HEK293T (cell line): ENCODE results near the gene PELI3.
A peak's percentile ranks its signal among the peaks of the same experiment; 100 is the strongest.

Experiments
- CTCF ChIA-PET: fragments of 350-600 bp; formaldehyde crosslinking; extraction: SDS; loops from one replicate; lab custom pipeline; 2021; ENCODE audit warnings: antibody characterized with exemption, inconsistent platforms; lab: Yijun Ruan, JAX
- POLR2A ChIA-PET: fragments of 350-600 bp; formaldehyde crosslinking; extraction: SDS; loops from one replicate; lab custom pipeline; 2020; ENCODE audit warnings: antibody characterized with exemption, inconsistent platforms; lab: Yijun Ruan, JAX
- DNase-seq: peaks from one replicate; pipeline ENCODE4 v3.0.0; 2012; ENCODE audit warnings: mixed read lengths; ENCODE audit errors: extremely low spot score
- ARNT ChIP-seq: fragments of 450-650 bp; IDR thresholded peaks from 2 replicates; pipeline ENCODE4 v1.6.1; 2017; ENCODE audit warnings: mild to moderate bottlenecking
- BHLHE40 ChIP-seq: fragments of 450-650 bp; IDR thresholded peaks from 2 replicates; pipeline ENCODE4 v1.6.1; 2016; ENCODE audit warnings: mild to moderate bottlenecking, moderate library complexity, borderline replicate concordance
- CTBP1 ChIP-seq: fragments of 450-650 bp; IDR thresholded peaks from 2 replicates; pipeline ENCODE4 v1.6.1; 2016; ENCODE audit warnings: borderline replicate concordance
- ELF4 ChIP-seq: fragments of 450-650 bp; IDR thresholded peaks from 2 replicates; pipeline ENCODE4 v1.6.1; 2017; ENCODE audit warnings: antibody characterized with exemption
- FOXA1 ChIP-seq: fragments of 450-650 bp; IDR thresholded peaks from 2 replicates; pipeline ENCODE4 v1.6.1; 2016; ENCODE audit warnings: mild to moderate bottlenecking
- FOXK2 ChIP-seq: fragments of 450-650 bp; IDR thresholded peaks from 2 replicates; pipeline ENCODE4 v1.6.1; 2016; ENCODE audit warnings: mild to moderate bottlenecking
- FOXM1 ChIP-seq: fragments of 450-650 bp; IDR thresholded peaks from 2 replicates; pipeline ENCODE4 v1.6.1; 2017; ENCODE audit warnings: mild to moderate bottlenecking, borderline replicate concordance
- HDGF ChIP-seq: fragments of 450-650 bp; IDR thresholded peaks from 2 replicates; pipeline ENCODE4 v1.6.1; 2017; ENCODE audit warnings: antibody characterized with exemption, borderline replicate concordance
- L3MBTL2 ChIP-seq: fragments of 450-650 bp; conservative IDR thresholded peaks from 2 replicates; pipeline ENCODE4 v1.6.1; 2016; ENCODE audit warnings: mild to moderate bottlenecking
- LEF1 ChIP-seq: fragments of 450-650 bp; IDR thresholded peaks from 2 replicates; pipeline ENCODE4 v1.6.1; 2017; ENCODE audit warnings: mild to moderate bottlenecking, borderline replicate concordance
- NFRKB ChIP-seq: fragments of 450-650 bp; IDR thresholded peaks from 2 replicates; pipeline ENCODE4 v1.6.1; 2016; ENCODE audit warnings: mild to moderate bottlenecking, moderate library complexity
- SP1 ChIP-seq: fragments of 450-650 bp; IDR thresholded peaks from 2 replicates; pipeline ENCODE4 v1.6.1; 2017
- SUZ12 ChIP-seq: fragments of 450-650 bp; IDR thresholded peaks from 2 replicates; pipeline ENCODE4 v1.6.1; 2016; ENCODE audit warnings: mild to moderate bottlenecking
- TARDBP ChIP-seq: fragments of 450-650 bp; IDR thresholded peaks from 2 replicates; pipeline ENCODE4 v1.6.1; 2016
- ZNF384 ChIP-seq: fragments of 450-650 bp; IDR thresholded peaks from 2 replicates; pipeline ENCODE4 v1.6.1; 2016
- TF ChIP-seq, protein P1 (sequence below): fragments of 450-650 bp; IDR thresholded peaks from 2 replicates; pipeline ENCODE4 v1.6.1; 2016

PELI3 gene

DNA sequence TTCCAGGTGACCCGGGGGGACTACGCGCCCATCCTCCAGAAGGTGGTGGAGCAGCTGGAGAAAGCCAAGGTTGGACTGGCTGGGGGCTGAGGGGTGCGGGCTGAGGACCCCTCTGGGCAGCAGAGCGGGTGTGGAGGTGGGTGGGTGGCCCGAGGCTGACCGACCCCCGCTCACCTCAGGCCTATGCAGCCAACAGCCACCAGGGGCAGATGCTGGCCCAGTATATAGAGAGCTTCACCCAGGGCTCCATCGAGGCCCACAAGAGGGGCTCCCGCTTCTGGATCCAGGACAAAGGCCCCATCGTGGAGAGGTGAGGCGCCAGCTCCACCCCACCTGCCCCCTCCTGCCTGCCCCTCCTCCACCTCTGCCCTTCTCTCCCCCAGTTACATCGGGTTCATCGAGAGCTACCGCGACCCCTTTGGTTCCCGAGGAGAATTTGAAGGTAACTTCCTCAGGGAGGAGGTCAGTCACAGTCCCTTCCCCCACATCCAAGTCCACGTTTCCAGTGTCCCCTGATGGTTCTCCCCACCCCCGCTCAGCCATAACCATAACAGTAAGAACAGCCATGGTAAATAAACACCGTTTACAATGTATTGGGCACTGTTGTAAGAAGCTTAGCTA lies 24.7 kb downstream of the PELI3 start:
- ChIA-PET POLR2A (interaction anchor here (0.9 to 2.6 kb wide), 2 partner anchors 11 to 25 kb away, joined by 3 to 9 read pairs; partner anchors contain the start of genes DPP3 and PELI3), CTCF (interaction anchor here (1.0 to 1.9 kb wide), 5 partner anchors 11 to 105 kb away, joined by 3 to 15 read pairs (median 5); partner anchors contain the start of genes BBS1 and DPP3)
- TF ChIP-seq BHLHE40 (no peak), ZNF384 (no peak), FOXA1 (no peak), NFRKB (no peak), L3MBTL2 (no peak), FOXM1 (no peak), TARDBP (no peak), ELF4 (no peak), SUZ12 (no peak), ARNT (no peak), HDGF (no peak), CTBP1 (no peak)
- peak; percentile 58 for DNase-seq

DNA sequence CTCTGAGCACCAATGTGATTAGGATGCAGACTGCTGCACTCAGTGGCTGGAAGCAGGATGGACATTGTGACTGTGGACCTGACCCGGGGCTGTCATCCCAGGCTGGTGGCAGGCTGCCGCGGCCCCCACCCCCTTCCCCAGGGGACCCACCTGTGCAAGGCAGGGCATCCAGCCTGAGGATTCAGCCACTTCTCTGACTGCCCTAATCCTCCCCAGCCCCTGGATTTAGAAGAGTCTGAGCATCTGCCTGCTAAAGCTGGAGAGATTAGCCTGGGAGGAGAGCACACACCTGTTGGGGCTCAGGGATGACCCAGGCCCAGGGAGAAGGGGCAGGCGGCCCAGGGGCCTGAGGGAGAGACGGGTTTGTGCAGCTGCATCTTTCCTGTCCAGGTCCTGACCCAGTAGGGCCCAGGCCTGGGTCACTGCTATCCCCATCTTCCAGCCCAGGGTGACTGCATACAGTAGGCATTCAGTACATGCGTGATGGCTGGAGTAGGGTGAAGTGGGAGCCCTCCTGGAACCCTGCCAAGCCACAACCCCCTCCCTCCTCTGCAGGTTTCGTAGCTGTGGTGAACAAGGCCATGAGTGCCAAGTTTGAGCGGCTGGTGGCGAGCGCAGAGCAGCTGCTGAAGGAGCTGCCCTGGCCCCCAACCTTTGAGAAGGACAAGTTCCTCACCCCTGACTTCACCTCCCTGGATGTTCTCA lies 25.6 kb downstream of the PELI3 start:
- no peak for DNase-seq
- POLR2A ChIA-PET, result interaction anchor here (2.6 kb wide), 1 partner anchor 12 kb away, joined by 9 read pairs; the partner anchor contains the start of gene DPP3
- TF ChIP-seq ELF4, result no peak
- no peak for TF ChIP-seq BHLHE40
- TF ChIP-seq NFRKB, result no peak
- TF ChIP-seq TARDBP, result no peak
- TF ChIP-seq CTBP1, result no peak
- TF ChIP-seq LEF1, result no peak
- no peak for TF ChIP-seq SP1
- no peak for TF ChIP-seq ARNT
- CTCF ChIA-PET, result interaction anchor here (1.0 to 1.9 kb wide), 4 partner anchors 12 to 106 kb away, joined by 3 to 15 read pairs (median 6); partner anchors contain the start of genes BBS1 and DPP3

DNA sequence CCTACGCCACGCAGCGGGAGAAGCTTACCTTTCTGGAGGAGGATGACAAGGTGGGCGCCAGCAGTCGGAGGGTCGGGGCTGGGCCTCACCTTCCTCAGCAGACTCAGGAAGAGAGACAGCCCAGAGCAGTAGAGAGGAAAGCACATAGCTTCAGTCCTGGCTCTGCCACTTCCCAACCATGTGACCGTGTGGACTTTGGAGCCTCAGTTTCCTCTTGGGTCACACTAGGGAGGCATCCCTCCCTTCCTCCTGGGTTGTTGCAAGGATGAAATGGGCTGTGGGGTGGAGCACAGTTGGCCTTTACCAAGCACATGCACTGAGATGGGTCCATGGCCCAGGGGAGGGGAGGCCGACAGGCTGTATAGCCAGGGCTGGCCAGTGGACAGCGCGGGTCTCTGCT lies 26.4 kb downstream of the PELI3 start:
- ChIA-PET POLR2A (interaction anchor here (2.6 kb wide), 1 partner anchor 13 kb away, joined by 9 read pairs; the partner anchor contains the start of gene DPP3), CTCF (interaction anchor here (0.7 to 0.9 kb wide), 2 partner anchors 69 to 75 kb away, joined by 3 read pairs; no protein-coding TSS in a partner anchor)
- DNase-seq, result no peak
- TF ChIP-seq ELF4, result no peak
- no peak for TF ChIP-seq TARDBP
- TF ChIP-seq CTBP1, result no peak
- no peak for TF ChIP-seq FOXA1
- no peak for TF ChIP-seq L3MBTL2
- no peak for TF ChIP-seq LEF1

DNA sequence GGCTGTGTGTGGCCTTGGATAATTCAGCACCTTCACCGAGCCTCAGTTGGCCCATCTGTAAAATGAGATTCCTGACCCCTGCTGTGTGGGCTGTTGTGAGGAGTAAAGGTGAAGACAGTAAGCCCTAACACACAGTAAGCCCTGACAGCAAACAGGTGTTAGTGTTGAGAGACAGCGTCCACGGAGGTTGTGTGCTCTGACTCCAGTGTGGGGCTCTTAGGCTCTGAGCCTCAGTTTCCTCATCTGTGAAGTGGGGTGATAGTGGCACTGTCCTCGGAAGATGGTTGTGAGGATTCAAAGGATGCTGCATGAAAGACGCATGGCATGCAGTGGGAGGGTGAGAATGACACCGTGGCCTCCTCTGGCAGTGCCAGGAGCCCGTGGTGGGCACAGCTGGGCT lies 27.8 kb downstream of the PELI3 start:
- ChIA-PET CTCF (no interaction called here), POLR2A (no interaction called here)
- TF ChIP-seq, protein P1, sequence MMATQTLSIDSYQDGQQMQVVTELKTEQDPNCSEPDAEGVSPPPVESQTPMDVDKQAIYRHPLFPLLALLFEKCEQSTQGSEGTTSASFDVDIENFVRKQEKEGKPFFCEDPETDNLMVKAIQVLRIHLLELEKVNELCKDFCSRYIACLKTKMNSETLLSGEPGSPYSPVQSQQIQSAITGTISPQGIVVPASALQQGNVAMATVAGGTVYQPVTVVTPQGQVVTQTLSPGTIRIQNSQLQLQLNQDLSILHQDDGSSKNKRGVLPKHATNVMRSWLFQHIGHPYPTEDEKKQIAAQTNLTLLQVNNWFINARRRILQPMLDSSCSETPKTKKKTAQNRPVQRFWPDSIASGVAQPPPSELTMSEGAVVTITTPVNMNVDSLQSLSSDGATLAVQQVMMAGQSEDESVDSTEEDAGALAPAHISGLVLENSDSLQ, result no peak
- no peak for TF ChIP-seq BHLHE40
- no peak for TF ChIP-seq ARNT
- TF ChIP-seq SP1, result no peak
- TF ChIP-seq L3MBTL2, result no peak
- TF ChIP-seq CTBP1, result no peak
- no peak for TF ChIP-seq FOXK2
- no peak for TF ChIP-seq HDGF
- no peak for DNase-seq

DNA sequence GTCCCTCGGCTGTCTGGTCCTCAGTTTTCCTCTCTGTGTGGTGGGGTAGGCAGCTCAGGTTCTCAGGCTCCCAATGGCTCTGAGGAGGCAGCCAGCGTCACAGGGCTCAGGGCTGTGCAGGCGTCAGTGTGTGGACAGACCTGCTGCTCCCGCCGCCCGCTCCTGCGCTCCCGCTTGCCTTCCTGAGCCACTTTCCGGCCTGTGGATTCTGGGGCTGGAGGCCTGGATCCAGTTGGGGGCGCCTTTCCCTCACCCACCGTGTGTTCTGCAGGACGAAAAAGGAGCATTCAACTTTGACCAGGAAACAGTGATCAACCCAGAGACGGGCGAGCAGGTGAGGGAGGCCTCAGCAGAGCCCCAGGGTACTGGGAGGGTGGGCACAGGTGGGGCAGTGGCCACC lies 28.2 kb downstream of the PELI3 start:
- ChIA-PET POLR2A (no interaction called here), CTCF (no interaction called here)
- DNase-seq, result no peak
- TF ChIP-seq FOXM1, result no peak
- TF ChIP-seq HDGF, result no peak
- no peak for TF ChIP-seq FOXA1
- no peak for TF ChIP-seq NFRKB
- TF ChIP-seq L3MBTL2, result no peak
- TF ChIP-seq, protein P1, result no peak
- no peak for TF ChIP-seq BHLHE40
- no peak for TF ChIP-seq TARDBP
- TF ChIP-seq SUZ12, result no peak
- TF ChIP-seq CTBP1, result no peak
- TF ChIP-seq LEF1, result no peak
- TF ChIP-seq ELF4, result no peak
- no peak for TF ChIP-seq FOXK2
- no peak for TF ChIP-seq ZNF384
- no peak for TF ChIP-seq SP1
- TF ChIP-seq ARNT, result no peak

DNA sequence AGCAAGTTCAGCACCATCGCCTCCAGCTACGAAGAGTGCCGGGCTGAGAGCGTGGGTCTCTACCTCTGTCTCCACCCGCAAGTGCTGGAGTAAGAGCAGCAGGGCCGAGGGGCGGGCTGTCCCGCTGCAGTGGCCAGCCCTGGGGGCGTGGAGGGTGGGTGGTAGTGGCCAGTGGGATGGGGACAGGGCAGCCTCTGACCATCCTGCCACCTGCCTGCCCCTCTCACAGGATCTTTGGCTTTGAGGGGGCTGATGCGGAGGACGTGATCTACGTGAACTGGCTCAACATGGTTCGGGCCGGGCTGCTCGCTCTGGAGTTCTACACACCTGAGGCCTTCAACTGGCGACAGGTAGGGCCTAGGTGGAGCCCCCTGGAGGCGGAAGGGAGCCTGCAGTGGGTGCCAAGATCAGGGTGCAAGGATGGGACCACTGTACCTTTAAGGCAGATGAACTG lies 28.7 kb downstream of the PELI3 start:
- no peak for DNase-seq
- ChIA-PET CTCF (no interaction called here), POLR2A (no interaction called here)
- TF ChIP-seq NFRKB, result no peak
